Activated T-cell treated with anti-CD3 and anti-CD28 coated beads, Interleukin-2, amount 50 U/mL, for 48 hours (primary cell): ENCODE measurements around the gene VSX1.

ENCODE experiments used
- DNase-seq, 2 experiments: peaks; one replicate each; pipeline ENCODE4 v3.0.0-alpha.2; 2020

The VSX1 gene

DNA sequence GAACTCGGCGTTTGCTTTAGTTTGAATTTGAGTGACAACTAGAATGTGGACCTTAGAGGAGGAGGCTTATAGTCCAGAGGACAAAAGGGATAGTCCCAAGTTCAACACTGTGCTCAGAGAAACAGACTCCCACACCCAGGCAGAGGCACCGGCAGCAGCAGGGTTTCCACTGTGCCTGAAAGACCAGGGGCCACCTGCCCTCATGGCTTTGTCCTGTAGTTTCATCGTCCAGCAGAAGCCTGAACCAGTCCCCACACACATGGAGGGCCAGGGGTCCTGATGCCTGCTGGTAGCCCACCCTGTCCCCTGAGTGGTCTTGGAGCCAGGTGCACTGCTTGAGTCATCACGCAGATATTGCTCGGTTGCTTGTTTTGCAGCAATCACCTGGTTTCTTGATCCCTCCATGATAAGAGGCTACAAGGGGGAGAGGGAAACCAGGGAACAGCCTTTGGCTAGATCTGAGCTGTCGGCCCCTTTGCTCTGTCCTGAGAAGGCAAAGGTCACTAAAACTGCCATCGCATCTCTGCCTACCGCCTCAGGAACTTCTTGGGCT, 16.8 kb downstream of the VSX1 start:
- no peak for DNase-seq

DNA sequence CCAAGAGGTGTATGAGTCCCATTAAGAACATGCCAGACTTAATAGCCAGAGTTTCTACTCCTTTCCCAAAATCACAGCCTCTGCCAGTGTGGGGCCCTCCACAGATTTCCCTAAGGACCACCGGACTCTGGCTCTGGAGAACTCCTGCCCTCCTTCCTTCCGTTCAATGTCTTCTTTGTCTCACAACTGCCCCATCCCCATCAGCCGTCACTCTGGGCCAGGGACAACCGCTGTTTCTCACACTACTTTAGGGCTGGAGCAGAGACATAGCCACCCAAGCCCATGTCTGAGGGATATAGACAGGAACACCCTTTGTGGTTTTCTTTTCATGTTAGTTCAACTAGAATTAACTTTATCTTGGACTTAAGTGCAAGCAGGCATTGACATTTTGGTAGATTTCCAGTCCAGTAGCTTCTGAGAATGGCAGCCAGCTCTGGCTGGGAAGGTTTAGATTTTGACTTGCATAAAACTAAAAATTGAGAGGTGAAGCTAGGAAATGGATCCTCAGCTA, 17.3 kb downstream of the VSX1 start:
- DNase-seq: no peak

DNA sequence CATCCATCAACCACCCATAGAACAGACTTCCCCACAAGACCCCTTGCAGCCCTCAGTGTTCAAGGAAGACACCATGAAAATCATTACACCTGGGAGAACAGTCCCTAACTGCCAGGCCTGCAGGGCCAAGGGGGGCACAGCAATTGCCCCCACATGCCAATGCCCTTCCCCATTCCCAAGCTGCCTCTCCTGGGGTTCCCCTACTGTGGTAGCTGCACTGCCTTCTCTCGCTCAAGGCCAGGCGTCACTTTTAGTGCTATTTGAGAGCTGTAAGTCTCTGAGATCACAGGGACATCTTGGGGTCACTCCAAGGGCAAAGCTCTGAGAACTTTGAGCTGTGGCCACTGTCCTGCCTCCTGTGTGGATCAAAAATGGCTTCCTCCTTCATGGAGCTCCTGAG, 18.0 kb downstream of the VSX1 start:
- DNase-seq: no peak

DNA sequence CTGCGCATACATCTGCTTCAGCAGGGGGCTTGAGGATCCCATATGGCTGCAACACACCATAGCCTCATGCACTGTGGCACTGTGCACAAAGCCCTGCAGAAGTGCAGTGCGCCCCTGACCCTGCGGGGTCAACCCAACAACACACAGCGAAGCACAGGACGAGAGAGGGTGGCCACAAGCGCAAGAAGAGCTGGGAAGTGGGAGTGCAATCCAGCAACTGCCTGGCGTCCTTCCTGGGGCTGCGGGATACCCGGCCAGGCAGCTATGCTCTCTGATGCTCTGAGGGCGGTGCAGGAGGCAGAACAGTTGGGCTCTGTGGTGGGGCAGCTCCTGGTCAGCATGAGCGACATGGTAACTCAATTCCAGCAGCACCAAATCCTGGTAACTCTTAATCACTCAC, 18.4 kb downstream of the VSX1 start:
- DNase-seq: no peak

DNA sequence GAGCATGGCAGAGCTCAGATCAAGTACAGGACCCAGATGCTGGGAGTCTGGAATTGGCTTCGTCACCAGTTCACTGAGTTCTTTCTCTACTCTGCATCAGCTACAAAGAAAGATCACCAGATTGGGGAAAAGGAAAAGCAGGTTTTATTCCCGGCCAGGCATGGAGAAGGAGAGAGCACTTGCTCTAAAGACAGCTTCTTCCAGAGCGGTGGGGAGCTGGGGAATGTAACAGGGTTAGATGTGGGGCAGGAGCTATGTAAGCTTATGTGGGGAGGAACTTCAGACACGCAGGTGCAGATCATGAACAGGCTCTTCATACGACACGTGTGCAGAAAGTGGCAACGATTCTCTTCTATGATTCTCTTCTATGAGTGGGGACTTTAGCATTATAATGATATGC, 19.1 kb downstream of the VSX1 start:
- DNase-seq: no peak

DNA sequence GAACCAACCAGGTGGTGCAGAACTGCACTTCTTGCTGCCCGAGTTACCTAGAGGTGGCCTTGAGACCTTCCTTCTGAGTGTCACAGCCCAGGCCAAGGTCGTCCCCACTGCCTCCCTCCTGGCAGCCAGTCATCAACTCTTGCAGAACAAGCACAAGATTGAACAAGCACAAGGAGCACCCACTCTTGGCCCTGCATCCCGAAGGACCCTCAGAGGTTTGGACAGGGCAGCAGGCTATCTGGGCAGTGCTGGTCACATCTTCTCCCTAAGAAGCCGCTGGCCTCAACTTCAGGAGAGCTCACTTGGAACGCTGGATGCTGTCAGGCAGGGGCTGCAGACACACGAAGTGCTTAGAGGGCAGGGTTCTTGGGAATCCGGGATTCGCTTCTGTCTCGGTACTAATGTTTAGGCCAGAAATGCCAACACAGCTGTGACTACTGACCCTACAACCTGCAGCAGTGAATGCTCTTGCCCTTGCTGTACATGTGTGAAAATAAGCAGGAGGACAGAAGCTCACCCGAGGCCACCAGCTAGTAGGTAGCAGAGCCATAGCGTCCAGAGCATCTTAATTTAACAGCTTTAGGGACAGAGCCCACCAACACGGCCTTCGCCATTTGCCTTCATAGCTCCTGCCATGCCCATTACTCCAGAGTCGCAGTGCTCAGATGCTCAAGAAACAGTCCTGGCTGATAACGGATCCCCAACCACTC, 20.0 kb downstream of the VSX1 start:
- no peak for DNase-seq

DNA sequence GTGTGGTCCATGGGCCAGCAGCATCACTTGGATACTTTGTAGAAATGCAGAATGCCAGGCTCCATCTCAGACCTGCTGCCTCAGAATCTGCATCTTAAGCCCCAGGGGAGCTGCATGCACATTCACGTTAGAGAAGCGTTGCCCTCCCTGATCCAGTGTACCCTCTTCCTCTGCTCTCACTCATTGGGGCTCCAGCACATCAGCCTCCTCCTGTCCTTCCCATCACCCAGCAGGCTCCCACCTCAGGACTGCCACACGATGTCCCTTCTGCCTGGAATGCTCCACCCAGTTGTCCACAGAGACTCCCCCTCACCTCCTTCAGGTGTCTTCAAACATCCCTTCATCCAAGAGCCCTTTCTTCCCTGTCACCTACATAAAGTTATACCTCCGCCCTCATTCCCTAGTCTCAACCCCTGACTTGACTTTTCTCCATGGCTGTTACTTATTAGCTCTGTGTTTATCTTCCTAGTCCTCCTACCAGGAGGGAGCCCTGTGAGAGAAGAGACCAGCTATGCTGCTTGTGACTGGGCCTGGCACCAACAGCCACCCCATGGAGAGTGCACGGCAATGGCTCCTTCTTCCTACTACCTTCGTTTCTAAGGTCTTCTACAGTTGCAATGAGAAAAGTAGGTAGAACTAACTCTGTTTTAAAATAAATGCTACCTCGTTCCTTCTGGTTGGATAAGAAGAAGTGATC, 20.7 kb downstream of the VSX1 start:
- no peak for DNase-seq

DNA sequence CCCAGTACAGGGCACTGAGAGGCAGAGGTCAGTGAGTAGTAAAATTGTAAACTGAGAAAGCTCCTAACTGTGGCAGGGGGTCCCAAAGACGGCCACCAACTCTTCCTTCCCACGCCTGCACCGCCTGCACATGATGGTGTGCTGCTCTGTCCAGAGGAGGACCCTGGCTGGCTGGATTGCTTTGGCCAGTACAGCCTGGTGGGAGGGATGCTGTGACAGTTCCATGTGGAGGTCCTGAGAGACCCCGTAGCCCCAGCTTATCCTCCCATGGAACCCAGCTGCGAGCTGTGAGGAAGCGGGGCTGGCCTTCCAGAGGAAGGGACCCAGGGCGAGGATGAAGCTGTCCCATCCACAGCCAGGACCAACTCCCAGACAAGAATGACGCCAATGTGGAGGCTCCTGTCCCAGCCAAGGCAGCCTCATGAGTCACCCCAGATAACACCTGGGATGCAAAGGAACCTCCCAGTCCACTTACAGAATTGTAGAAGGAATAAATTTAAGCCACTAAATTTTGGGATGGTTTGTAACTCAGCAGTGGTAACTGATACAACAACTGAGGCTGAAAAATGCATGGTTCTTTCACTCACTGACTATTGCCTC, 22.0 kb downstream of the VSX1 start:
- DNase-seq: no peak

DNA sequence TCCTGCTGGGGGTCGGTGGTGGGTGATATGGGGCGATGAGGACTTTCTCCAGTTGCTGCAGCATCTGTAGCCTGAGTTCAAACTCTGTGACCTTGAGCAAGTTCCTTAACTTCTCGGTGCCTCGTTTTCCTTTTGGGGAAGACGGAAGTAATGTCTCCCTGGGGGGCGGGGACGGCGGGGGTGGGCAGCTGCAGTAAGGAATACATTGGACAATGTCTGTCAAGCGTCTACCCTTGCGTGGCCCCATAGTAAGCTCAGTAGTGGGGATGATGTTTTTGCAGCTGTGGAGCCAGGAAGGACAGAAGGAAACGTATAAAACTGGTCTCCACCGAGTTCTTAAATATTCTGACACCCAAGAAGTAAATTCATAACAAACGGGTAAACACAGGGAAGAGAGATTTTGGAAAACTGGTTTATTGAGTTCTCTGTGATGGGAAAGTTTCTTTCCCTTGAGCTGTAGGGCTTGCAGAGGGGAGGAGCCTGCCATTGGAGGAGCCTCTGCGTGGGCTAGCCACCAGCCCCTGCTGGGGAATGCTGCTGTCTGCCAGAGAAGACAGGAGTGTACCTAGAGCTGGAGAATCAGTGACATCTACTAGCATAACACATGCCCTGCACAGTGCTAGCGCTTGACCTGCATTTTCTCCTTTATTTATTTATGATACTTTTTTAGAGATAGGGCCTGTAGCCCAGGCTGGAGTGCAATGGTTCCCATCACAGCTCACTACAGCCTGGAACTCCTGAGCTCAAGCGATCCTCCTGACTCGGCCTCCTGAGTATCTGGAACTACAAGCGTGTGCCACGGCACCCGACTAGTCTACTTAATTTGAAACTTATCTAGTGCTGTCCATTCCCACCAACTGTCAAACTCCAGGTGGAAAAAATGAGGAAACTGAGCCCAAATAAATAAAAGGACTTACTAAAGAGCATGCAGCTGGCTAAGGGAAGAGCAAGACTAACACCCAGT, 22.8 kb downstream of the VSX1 start:
- no peak for DNase-seq

DNA sequence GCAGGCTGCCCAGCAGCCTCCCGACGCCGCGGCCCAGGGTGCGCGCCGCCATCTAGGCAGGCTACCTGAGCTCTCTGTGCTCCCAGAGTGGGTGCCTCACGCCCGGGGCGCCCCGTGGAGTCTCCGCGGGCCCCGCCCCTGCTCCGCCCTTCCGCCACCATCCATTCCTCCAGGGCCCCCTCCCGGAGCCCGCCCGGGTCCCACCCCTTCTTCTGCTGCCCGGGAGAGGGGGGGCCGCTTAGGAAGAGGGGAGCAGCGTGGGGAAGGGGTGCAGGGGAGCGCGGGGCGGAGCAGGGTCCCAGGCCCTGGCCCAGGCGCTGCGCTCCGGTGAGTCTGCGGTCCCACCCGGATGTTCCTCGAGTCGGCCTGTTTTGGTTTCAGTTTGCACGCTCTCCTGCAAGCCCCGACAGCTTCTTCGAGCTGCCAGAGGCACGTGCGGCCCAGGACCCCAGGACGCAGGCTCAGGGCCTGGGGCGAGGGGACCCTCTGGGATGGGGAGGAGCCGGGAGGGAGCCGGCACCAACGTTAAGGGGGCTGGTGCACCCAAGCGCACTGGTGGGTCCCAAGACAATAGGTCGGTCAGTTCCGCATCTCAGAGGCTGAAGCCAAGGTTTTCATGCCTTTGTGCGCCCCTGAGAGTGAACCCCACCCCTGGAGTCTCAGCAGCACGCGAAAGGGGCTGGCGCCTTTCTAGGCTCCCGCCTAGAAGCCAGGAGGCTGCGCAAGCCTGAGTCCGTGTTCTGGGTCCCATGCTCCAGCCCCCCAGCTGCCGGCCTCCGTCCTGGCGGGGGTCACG, 23.7 kb downstream of the VSX1 start, which contains the start of gene ACSS1:
Gene ACSS1, minus strand, starts transcription at position 89 of the 796 bp plus-strand sequence. Its CDS starts 37 bp downstream, at position 52.
- peak; percentile 79 to 82 for DNase-seq

DNA sequence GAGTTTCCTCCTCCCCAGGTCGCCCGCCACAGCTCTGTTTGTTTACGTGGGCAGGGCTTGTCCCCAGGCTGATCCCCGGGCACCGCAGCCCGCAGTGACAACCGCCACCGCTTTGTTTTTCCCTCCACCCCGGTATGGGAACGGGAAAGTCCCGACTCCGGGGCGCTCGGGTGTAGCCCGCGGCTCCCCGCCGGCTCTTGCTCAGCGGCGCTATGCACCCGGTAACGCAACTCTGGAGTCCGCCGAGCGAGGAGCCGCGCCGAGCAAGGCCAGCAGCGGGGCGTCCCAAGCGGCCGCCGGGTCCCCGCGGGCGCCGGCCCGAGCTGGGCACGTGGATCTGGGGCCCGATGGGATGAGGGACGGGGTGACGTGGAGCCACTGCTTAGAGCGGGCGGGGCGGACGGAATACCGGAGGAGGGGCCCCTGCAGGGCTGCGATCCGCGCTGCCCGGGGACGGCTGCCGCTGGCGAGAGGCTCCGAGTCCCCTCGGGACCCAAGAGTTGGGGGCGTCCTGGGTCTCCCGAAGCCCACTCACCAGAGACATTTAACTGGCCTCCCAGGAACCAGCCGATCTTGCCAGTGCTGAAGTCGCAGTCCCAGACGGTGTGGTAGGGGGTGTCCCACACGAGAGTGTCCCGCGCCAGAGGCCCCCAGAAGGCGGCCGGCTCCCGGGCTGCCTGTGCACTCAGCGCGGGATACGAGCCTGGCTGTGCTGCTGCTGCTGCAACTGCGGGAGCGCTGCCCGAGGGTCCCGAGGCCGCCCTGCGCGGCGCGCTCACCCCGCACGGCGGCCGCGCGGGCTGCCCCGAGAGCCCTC, 24.5 kb downstream of the VSX1 start:
- DNase-seq: peak; percentile 80 to 85

DNA sequence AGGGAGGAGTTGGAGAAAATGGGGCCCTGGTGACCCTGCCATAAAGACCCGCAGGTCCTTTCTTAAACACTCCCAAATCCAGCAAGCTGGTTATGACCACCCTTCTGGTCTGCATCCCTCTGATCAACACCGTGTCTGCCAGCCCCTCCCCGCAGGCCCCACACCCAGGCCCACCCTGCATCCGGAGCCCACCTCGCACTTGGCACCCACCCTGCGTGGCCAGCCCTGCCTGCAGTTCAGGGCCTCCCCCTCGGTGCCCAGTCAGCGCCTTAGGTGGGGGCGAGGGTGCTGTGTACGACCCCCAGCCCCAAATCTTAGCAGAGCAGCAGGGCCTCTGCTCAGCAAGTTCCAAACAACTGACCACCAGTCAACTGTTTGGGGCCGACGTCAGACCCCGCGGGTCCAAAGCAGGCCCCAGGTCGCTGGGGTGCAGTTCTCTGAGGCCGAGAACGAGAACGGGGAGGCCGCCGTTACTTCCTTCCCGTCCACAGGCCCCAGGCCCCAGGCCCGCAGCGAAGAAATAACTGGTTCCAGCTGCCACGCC, 25.2 kb downstream of the VSX1 start:
- no peak for DNase-seq

DNA sequence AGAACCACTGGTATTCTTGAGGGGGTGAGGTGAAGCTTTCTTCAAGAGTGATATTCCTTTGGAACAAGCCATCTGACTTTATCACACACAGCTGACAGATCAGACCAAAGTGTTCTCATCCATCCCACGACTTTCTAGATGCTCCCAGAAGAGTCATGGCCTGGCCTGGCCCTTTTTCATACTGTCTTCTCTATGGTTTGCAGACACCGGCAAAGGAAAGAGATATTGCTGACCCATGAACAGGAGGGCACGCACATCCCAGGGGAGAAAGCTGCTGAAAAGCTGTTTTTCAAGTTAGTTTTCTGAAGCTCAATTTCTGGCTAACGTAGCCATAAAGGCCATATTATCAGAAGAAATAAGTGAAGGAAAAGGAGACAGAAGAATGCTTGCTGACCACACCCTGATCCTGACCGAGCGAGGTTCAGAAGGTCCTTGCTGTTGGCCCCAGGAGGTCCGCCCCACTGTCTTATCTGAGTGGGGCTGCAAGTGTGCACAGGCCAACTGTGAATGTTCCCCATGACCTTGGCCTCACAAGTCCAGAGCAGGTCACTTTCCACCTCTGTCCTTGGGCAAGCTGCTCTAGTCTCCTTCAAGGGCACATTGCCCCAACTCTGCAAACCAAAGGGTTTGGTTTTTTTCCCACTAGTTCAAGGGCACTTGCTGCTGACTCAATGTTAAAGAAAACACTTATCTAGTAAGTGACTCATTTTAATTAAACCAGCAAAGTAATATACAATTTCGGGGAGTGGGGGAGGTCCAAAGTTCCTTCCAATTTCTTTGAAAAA, 26.0 kb downstream of the VSX1 start:
- DNase-seq: no peak

DNA sequence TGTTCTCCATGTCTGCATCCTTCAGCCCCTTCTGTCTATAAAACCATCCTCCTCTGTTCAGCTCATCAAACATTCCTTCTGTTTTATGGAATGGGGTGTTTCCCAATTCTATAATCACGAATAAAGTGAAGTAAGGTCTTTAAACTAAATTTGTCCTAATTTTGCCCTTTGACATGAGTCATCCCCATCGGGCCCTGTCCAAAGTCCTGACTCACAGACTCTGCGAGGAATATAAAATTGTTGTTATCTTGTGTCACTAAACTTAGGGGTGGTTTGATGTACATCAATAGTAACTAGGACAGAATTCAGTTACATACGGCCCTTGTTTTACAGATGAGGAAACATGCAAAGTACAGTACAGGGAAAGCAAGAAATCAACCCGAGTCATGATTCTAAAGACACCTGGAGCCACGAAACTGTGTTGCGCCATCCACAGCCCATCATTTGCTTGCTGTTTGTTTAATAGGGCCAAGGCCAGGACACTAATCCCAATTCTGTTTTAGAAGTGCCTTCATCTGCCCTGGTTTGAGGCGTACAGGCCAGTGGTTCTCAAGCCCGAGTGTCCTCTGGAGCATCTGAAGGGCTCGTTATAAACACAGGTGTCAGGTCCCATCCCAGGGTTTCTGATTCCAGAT, 26.8 kb downstream of the VSX1 start:
- DNase-seq: no peak

DNA sequence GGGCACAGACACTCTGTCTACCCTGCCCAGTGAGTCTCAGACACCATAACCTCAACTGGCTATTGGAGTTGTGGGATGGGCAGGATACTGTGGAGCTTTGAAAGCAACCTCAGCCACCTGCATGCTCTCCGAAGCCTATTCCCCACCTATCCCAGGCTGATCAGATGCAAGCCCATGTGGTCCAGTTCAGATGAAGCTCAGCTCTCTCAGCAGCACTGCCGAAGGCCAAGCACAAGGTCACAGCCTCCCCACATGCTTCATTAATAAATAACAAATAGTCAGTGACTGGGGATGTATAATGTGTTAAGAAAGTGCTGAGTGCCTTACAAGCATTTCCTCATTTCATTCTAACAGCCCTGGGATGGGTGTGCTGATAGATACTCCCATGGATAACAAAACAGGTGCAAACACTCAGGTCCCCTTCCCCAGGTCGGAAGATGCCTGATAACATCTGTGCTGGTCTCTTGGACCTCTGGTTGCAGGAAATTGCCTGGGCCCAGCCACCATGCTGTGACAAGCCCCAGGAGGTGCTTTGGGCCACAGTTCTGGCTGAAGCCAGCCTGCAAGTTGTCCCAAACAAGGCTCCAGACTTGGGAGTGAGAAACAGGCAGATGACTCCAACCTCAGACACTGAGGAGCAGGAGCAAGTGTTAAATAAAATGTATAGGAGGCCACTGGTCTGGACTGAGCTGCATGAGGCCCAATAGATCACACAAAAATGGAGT, 27.7 kb downstream of the VSX1 start:
- no peak for DNase-seq

DNA sequence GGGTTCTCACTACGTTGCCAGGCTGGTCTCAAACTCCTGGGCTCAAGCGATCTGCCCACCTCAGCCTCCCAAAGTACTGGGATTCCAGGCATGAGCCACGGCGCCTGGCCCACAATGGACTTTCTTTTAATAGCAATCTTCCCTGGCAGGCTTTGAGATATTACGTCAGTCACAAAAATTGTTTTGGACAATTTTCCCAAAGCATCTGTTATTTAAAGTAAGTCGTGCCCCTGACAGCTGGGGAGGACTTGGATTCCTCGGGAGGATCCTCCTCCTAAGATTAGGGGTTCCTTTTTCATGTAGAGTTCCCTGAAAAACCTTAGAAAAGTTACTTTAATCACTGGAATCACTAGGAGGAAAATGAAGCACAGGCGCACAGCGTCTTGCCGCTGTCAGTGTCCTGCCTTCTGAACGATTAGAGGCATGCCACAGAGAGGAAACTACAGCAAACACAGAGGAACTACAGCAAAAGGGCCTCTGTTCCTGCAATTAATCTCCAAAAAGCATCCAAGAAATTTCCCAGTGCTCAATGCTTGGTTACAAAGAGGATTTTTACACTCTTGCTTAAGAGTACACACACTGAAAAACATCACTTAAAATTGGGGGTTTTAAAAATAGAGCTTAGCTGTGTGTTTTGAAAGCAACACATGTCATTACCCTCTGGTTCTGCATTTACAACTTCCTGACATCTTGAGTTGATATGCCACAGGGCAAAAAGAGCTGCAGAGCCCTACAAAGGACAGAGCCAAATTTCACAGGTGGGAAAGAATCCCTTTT, 28.5 kb downstream of the VSX1 start:
- no peak for DNase-seq
